HPDE6-E6E7 (cell line): ENCODE data around the gene FBLN1.

Source experiments
- DNase-seq: peaks from one replicate; pipeline ENCODE4 v3.0.0; 2011; ENCODE audit warnings: missing footprints; ENCODE audit errors: extremely low spot score

Gene FBLN1

GRCh38 chr22:45571089-45571488, 68.4 kb downstream of the FBLN1 start:
- no peak for DNase-seq

- DNase-seq, result peak; percentile 69
These were observed 69.8 kb downstream of the FBLN1 start for GRCh38 chr22:45572444-45572843.

GRCh38 chr22:45574069-45574703, 71.5 kb downstream of the FBLN1 start:
- DNase-seq, result no peak

GRCh38 chr22:45575173-45575572, 72.5 kb downstream of the FBLN1 start:
- no peak for DNase-seq

GRCh38 chr22:45575607-45576272, 73.1 kb downstream of the FBLN1 start:
- DNase-seq, result no peak

GRCh38 chr22:45576273-45576625, 73.6 kb downstream of the FBLN1 start:
- DNase-seq, result no peak

- no peak for DNase-seq
These were observed 74.2 kb downstream of the FBLN1 start for GRCh38 chr22:45576730-45577464.

GRCh38 chr22:45577746-45578523, 75.3 kb downstream of the FBLN1 start:
- peak; percentile 50 for DNase-seq

GRCh38 chr22:45578524-45579147, 76.0 kb downstream of the FBLN1 start:
- DNase-seq, result no peak

- no peak for DNase-seq
These were observed 76.6 kb downstream of the FBLN1 start for GRCh38 chr22:45579306-45579705.

GRCh38 chr22:45579806-45580725, 77.4 kb downstream of the FBLN1 start:
- DNase-seq, result no peak

GRCh38 chr22:45580726-45581381, 78.2 kb downstream of the FBLN1 start:
- DNase-seq, result no peak

GRCh38 chr22:45581549-45582080, 78.9 kb downstream of the FBLN1 start:
- DNase-seq, result no peak

GRCh38 chr22:45582236-45582954, 79.7 kb downstream of the FBLN1 start:
- DNase-seq, result no peak

GRCh38 chr22:45582955-45583320, 80.3 kb downstream of the FBLN1 start:
- DNase-seq, result no peak

GRCh38 chr22:45583504-45583903, 80.8 kb downstream of the FBLN1 start:
- no peak for DNase-seq

- DNase-seq, result no peak
These were observed 81.5 kb downstream of the FBLN1 start for GRCh38 chr22:45584121-45584570.

GRCh38 chr22:45584621-45585436, 82.1 kb downstream of the FBLN1 start:
- DNase-seq, result no peak
